ENCODE data around the gene CHD1L.
"Not testable (repeated sequence)": the region's sequence is repeated elsewhere in the genome, so short reads cannot be mapped to it uniquely, and the experiment has no call there.

Gene CHD1L

GRCh38 chr1:147242449-147243227 is at the start of gene CHD1L:
Gene CHD1L, plus strand, starts transcription at chr1:147242684. Its CDS starts 20 bp downstream, at chr1:147242704.
- DNase-seq: peak; percentile 61

GRCh38 chr1:147197324-147197723 is 45.2 kb upstream of the CHD1L start:
- DNase-seq: not testable (repeated sequence)

GRCh38 chr1:147201276-147201675 is 41.2 kb upstream of the CHD1L start:
- no peak for DNase-seq

DNA sequence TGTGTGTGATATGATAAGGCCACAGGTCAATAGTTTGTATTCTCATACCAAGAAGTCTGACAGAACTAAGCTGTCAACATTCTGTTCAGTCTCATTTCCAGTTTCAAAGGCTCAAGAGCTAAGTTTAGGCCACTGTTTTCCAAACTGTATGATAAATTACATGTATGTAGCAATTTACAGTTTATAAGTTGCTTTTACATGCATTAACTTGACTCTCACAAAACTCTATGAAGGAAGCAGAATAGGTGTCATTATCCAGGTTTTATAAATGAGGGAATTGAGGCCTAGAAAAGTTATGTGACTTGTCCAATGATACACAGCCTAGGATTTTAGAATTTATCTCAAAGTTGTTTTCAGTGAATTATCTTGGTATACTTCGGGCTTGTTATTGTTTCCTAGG is 40.7 kb upstream of the CHD1L start:
- no peak for DNase-seq

- no peak for DNase-seq
Observed at GRCh38 chr1:147202576-147202975, 39.9 kb upstream of the CHD1L start.

DNA sequence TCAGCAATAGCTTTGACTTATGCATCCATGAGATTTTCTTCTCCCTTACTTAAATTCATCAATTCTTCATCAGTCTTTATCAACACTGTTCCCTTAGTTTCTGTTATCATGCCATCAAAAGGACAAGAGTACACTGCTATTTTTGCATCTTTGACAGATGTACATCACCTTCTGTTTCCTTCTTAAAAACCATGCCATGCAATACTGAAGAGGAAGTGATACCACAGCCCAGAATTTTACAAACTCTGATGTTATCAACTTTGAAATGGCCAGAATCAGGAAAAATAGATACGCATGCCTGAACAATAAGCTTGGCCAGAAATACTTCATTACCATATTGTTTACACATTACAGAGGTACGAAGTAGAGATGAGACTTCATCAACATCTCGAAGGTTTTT is 38.4 kb upstream of the CHD1L start:
- DNase-seq: no peak

GRCh38 chr1:147207192-147207591 is 35.3 kb upstream of the CHD1L start:
- no peak for DNase-seq

DNA sequence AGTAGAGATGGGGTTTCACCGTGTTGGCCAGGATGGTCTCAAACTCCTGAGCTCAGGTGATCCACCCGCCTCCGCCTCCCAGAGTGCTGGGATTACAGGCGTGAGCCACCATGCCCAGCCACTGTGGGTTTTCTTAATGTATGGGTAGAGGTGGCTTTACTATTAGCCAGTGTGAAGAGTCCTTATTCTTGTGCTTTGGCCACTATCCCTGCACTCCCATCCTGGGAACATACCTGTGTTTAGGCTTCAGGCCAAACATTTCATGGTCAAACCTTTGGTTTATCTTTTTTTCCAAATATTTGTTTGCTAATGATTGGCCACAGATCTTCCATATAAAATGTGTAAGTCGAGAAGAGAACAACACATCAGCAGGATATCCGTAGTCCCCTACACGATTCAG is 33.9 kb upstream of the CHD1L start:
- no peak for DNase-seq

- no peak for DNase-seq
Observed at GRCh38 chr1:147209825-147210821, 32.4 kb upstream of the CHD1L start.

- no peak for DNase-seq
Observed at GRCh38 chr1:147210987-147211386, 31.5 kb upstream of the CHD1L start.

DNA sequence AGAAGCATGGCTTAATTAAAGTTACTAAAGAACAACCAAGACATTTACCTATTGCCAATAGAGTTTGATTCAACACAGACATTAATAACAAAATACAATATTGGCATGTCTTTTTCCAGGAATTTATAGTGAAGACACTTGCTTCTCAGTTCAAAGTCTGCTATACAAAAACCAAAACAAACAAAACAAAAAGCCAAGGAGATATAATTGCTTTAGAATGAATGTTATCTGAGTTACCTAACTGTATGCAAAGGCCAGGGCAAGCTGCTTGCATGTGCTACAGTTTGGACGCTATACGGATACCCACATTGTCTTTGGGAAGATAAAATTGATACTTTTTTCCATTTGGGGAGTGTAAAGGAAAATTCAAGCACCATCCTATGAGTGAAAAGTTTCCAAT is 30.9 kb upstream of the CHD1L start:
- no peak for DNase-seq

- DNase-seq: no peak
Observed at GRCh38 chr1:147213271-147213670, 29.2 kb upstream of the CHD1L start.

GRCh38 chr1:147214325-147214724 is 28.2 kb upstream of the CHD1L start:
- no peak for DNase-seq

DNA sequence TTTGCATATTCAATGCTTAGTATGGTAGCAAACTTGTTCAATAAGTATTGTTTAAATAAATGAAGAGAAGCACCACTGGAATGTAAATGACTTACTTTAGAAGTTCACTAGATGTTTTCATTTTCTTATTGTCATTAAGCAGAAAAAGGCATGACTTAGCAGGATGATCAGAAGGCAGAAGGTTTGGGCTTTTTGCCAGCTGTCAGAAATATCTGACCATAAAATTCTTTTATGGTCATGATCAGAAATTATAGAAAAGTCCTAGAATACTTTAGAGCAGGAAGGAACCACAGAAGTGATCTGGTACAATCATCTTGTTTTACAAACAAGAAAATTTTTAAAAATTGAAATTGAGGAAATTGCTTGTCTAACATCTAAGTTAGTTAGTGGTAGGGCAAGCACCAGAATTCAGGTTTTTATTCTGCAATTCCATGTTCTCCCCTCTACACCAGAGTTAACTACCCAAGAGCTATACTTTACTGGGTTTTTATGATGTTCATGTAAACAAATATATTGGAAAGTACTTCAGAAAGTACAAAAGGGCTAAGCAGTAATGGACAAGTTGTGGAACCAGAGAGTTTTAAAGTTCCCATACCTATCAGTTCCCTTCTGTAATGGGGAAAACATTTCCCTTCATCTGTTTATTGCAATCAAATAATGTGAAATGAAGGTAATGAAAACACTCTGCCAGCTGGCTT is 27.5 kb upstream of the CHD1L start:
- DNase-seq: no peak

GRCh38 chr1:147215540-147215916 is 27.0 kb upstream of the CHD1L start:
- DNase-seq: no peak

GRCh38 chr1:147216124-147216523 is 26.4 kb upstream of the CHD1L start:
- no peak for DNase-seq

- no peak for DNase-seq
Observed at GRCh38 chr1:147217141-147217540, 25.3 kb upstream of the CHD1L start.

- DNase-seq: no peak
Observed at GRCh38 chr1:147218606-147219005, 23.9 kb upstream of the CHD1L start.

DNA sequence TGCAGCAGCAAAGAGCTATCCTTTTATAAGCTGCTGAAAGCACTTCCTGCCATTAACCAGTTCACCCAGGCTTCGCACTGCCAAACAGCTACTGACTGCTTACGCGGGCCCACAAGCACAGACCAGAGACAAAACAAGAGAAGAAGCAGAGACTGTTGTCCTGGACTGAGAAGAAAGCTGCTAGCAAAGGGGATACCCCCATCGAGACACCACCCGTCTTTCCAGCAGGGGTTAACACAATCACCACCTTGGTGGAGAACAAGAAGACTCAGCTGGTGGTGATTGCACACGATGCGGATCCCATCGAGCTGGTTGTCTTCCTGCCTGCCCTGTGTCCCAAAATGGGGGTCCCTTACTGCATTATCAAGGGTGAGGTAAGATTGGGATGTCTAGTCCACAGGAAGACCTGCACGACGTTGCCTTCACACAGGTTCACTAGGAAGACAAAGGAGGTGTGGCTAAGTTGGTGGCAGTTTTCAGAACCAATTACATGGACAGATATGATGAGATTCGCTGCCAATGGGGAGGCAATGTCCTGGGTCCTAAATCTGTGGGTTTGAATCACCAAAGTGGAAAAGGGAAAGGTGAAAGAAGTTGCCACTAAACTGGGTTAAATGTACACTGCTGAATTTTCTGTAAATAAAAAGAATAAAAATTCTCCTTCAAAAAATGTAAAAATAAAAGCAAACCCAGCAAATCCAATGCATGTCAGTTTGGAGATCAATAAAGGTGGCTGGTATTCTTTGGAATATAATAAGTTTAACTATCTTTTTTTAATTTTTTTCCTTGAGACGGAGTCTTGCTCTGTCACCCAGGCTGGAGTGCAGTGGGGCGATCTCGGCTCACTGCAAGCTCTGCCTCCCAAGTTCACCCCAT is 18.5 kb upstream of the CHD1L start:
- peak; percentile 30 for DNase-seq

DNA sequence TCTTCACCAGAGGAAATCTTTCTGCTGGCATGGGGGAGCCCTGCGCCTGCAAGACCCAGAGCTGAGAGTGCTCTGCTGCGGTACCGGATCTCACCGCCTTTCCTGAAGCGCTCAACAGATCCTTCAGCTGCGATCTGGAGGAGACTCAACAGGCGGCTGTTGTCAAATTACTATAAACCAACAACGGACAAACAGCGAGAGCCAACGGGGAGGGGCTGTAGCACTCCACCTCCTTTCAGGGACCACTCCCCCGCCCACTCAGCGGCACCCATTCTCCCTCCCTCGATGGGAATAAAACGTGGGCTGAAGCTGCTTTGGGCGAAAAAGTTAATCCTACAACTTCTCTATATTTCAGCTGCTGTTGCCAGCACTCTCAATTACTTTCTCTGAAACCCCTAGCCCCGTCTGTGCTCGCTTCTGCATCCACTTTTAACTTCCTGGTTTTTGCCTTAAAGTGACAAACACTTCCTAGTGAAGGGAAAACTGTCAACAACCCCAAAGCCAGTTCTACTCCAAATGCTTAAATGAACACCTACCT is 17.2 kb upstream of the CHD1L start, which contains the start of gene FMO5:
Gene FMO5, minus strand, starts transcription at position 147 of the 538 bp plus-strand sequence. CDS start 310 bp downstream, outside the sequence.
- DNase-seq: no peak

DNA sequence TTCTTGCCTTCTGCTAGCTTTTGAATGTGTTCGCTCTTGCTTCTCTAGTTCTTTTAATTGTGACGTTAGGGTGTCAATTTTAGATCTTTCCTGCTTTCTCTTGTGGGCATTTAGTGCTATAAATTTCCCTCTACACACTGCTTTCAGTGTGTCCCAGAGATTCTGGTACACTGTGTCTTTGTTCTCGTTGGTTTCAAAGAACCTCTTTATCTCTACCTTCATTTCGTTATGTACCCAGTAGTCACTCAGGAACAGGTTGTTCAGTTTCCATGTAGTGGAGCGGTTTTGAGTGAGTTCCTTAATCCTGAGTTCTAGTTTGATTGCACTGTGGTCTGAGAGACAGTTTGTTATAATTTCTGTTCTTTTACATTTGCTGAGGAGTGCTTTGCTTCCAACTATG is 11.5 kb upstream of the CHD1L start:
- not testable (repeated sequence) for DNase-seq

DNA sequence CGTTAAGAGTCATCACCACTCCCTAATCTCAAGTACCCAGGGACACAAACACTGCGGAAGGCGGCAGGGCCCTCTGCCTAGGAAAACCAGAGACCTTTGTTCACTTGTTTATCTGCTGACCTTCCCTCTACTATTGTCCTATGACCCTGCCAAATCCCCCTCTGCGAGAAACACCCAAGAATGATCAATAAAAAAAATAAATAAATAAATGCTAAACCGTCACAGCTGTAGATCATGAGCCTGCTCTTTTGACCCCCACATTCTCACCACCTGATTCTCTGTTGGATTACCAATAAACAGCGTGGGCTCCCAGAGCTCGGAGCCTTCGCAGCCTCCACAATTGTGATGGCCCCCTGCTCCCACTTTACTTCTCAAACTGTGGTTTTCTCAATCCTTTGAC is 8.6 kb upstream of the CHD1L start:
- not testable (repeated sequence) for DNase-seq
